22Rv1 (cell line): ENCODE data around the gene MEIS1.

ENCODE experiments used
- CTCF ChIP-seq: fragments of 450-650 bp; IDR thresholded peaks from 2 replicates; pipeline ENCODE4 v1.5.1; 2017; ENCODE audit warnings: mild to moderate bottlenecking
- ZFX ChIP-seq: fragments of 450-650 bp; IDR thresholded peaks from 2 replicates; pipeline ENCODE4 v1.6.1; 2017; ENCODE audit warnings: antibody characterized with exemption, borderline replicate concordance

GRCh38 chr2:66431846-66432587, 2.9 kb upstream of the MEIS1 start:
- TF ChIP-seq CTCF (no peak), ZFX (no peak)
